ENCODE data around the gene ADGRL4. TPM values are rescaled to one million over a fixed set of nuclear protein-coding genes. Genes with fewer than 3 reads are reported as not detected.
"Not testable (repeated sequence)": the region's sequence is repeated elsewhere in the genome, so short reads cannot be mapped to it uniquely, and the experiment has no call there.

ADGRL4 gene
- polyA plus RNA-seq, 3 donors = 19.0 to 30.3 (median 22.9) TPM

GRCh38 chr1:78972723-78973122, 33.8 kb downstream of the ADGRL4 start:
- no peak for DNase-seq (ENCODE audit: extremely low read depth in 1 of 11, low read depth in 9 of 11, low spot score in 4 of 11)

- DNase-seq (ENCODE audit: extremely low read depth in 1 of 11, low read depth in 9 of 11, low spot score in 4 of 11) = not testable (repeated sequence)
These were observed 39.4 kb downstream of the ADGRL4 start for GRCh38 chr1:78967091-78967490.

DNA sequence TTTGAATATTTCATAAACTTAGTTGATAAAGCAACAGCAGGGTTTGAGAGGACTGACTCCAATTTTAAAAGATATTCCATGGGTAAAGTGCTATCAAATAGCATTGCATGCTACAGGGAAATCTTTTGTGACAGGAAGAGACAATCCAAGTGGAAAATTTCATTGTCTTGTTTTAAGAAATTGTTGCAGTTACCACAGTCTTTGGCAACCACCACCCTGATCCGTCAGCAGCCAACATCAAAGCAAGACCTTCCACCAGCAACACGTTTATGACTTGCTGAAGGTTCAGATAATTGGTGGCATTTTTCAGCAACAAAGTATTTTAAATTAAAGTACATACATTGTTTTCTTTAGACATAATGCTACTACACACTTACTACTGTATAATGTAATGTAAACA, 47.8 kb downstream of the ADGRL4 start:
- no peak for DNase-seq (ENCODE audit: extremely low read depth in 1 of 11, low read depth in 9 of 11, low spot score in 4 of 11)

GRCh38 chr1:78950826-78951225, 55.7 kb downstream of the ADGRL4 start:
- no peak for DNase-seq (ENCODE audit: extremely low read depth in 1 of 11, low read depth in 9 of 11, low spot score in 4 of 11)

- no peak for DNase-seq (ENCODE audit: extremely low read depth in 1 of 11, low read depth in 9 of 11, low spot score in 4 of 11)
These were observed 57.3 kb downstream of the ADGRL4 start for GRCh38 chr1:78949227-78949626.

DNA sequence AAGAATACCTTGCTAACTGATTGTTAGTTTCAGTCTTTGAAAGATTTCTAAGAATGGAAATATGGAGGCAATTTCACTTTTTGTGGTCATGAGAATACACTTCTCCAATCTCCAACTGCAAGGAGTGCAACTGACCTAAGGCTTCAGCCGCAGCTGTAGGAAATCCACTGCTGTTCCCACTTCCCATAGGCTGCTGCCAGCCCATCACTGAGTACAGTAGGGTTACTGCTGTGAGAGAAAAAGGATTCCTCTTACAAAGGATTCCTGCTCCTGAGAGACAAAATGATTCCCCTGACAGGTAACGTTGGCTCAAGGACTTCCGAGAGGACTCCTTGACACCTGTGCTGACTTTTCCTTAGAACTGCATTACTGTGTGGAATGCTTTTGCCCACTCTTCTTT, 87.4 kb downstream of the ADGRL4 start:
- no peak for DNase-seq (ENCODE audit: extremely low read depth in 1 of 11, low read depth in 9 of 11, low spot score in 4 of 11)

GRCh38 chr1:78918157-78918556, 88.4 kb downstream of the ADGRL4 start:
- DNase-seq (ENCODE audit: extremely low read depth in 1 of 11, low read depth in 9 of 11, low spot score in 4 of 11) = no peak

DNA sequence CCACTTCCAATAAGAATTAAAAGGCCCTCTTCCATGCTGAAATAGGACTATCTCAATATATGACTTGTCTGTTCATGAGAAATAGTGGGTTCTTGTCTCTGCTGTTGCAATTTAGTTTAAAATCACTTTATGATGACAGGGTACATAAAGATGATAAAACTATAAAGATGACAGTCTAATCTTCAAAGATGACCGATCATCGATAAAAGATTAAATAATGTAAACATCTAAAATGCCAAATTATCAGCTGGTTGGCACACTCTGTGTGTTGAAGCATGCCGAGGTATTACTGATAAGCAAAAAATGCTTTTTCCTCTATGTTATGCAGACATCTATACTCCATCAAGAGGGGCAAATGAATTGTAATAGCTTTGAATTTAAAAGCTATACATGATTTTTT, 89.5 kb downstream of the ADGRL4 start:
- DNase-seq (ENCODE audit: extremely low read depth in 1 of 11, low read depth in 9 of 11, low spot score in 4 of 11) = no peak

DNA sequence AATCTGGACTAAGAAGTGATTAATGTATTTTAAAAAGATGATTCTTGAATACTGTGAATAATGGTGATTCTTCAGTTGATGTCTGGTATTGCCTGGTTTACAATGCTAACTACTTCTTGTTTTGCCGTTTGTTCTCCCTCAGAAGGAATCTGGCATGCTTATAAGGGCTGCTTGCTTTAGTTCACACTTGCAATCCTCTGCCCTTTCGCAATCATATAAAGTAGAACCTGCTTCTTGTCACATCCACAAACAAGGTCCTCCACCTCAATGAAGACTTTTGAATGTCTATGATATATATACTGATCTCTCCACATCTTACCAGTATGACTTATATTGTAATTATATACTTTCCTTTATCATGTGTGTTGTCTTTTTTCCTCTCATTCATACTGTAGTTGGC, 92.6 kb downstream of the ADGRL4 start:
- DNase-seq (ENCODE audit: extremely low read depth in 1 of 11, low read depth in 9 of 11, low spot score in 4 of 11) = no peak

DNA sequence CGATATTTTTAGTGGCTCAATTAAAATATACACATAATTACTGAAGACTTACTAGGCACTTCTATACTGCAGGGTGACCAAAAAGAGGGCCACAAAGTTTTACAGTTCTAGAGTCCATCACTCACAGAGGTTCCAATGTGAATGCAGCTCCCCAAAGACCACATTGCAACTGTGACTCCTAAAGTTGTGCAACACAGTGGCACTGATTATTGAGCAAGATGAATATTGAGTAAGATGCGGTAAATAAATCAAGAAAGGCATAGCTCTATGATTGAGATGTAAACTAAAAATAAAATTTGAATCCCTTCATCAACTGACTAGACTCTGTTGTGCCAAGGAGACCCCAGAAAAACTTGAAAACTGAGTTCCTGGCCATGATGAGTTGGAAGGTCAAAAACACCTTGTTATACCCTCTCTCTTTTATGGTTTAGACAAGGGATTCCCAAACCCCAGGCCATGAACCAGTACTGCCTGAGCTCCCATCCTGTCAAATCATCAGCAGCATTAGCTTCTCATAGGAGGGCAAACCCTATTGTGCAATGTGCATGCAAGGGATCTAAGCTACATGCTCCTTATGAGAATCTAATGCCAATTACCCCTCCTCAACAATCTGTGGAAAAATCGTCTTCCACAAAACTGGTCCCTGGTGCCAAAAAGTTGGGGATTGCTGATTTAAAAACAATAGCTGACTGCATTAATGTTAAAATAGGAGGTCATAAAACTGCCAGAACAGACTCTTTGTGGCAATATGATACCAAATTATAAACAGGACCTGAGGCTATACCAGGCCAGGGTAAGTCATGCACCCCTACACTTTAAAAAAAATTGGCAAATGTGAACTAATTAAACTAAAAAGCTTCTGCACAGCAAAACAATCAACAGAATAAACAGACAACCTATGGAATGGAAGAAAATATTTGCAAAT, 94.3 kb downstream of the ADGRL4 start:
- no peak for DNase-seq (ENCODE audit: extremely low read depth in 1 of 11, low read depth in 9 of 11, low spot score in 4 of 11)

GRCh38 chr1:78902641-78903040, 103.9 kb downstream of the ADGRL4 start:
- DNase-seq (ENCODE audit: extremely low read depth in 1 of 11, low read depth in 9 of 11, low spot score in 4 of 11) = no peak

DNA sequence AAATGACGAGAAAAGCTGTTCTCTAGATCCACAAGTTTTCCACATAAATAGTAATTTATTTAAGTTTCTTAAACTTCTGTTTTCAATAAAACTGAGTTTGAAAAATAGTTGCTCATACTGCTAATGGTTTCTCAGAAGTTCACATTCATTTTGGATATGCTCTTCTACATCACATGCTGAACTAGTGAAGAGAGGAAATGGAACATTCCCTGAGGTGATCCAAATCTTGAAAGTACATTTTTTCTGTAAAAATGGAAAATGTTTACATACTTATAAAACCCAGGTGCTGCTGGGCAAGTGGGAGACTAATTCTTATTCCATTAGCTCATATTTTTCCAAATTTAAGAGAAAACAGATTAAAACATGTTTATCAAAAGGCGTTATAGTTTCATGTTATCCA, 111.7 kb downstream of the ADGRL4 start:
- no peak for DNase-seq (ENCODE audit: extremely low read depth in 1 of 11, low read depth in 9 of 11, low spot score in 4 of 11)

DNA sequence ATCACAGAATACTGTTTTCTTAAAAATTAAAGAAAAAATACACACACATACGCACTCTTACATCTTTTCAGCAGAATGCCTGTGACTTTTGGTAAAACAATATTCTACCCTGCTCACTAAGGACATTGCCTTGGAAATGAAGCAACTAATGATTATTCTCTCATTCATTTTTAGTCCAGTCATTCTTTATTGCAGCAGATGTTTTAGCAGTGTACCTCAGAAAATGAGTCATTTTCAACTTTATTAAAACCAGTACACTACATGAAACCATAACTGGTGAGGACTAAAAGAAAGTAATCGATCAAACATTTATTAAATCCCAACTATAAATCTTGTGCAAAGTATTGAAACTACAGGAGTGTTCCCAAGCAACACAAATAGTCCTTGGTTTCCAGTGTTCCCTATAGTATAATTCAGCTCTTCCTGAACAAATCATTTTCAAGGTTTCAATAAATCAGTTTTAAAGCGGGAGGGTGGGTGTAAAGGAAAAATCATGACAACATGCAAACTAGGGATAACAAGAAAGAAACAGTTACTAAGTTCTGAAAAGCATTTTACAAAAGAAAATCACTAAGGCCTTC, 114.2 kb downstream of the ADGRL4 start:
- DNase-seq (ENCODE audit: extremely low read depth in 1 of 11, low read depth in 9 of 11, low spot score in 4 of 11) = no peak

GRCh38 chr1:78887458-78887857, 119.1 kb downstream of the ADGRL4 start:
- no peak for DNase-seq (ENCODE audit: extremely low read depth in 1 of 11, low read depth in 9 of 11, low spot score in 4 of 11)

DNA sequence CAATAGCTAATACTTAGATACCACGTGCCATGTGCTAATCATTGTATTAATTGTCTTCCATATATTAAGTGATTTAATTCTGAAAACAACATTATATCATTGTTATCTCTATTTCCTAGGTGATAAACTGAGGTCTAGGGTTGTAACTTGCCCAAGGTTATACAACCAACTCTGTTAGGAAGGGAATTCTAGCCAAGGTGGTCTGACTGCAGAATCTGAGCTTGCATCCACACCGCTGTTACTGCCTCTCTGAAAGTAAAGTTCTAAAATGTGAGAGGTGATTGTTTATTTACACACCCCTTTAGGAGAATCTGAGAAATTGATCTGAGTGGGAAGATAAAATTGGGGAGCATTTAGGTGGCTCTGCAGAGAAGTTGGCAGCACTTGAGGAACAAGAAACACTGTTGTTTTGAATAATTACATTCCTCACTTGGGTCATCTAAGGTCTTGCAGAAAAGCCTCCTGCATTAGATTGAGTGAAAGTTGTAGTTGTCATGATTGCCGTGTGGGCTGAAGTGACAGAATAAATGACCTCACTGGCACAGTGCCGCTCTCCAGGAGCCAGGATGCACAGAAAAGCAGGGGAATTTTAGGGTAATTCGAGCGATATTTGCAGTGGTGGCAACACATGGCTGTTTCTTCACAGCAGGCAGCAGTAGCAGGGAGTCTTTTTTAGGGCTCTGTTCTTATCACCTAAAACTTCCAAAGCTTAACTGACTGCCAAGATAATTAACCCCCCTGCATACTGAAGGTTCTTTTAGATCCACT, 121.7 kb downstream of the ADGRL4 start:
- no peak for DNase-seq (ENCODE audit: extremely low read depth in 1 of 11, low read depth in 9 of 11, low spot score in 4 of 11)

DNA sequence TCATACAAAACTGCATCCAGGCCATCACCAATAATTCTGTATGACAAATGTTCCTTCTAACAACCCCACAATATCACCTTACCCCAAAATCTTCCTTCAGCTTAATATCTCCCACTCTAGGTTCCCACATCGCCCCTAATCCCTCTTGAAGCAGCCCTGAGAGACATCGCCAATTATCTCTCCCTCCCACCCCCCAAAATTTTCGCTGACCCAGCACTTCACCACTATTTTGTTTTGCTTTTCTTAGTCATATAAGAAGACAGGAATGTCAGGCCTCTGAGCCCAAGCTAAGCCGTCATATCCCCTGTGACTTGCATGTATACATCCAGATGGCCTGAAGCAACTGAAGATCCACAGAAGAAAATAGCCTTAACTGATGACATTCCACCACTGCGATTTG, 126.3 kb downstream of the ADGRL4 start:
- no peak for DNase-seq (ENCODE audit: extremely low read depth in 1 of 11, low read depth in 9 of 11, low spot score in 4 of 11)

DNA sequence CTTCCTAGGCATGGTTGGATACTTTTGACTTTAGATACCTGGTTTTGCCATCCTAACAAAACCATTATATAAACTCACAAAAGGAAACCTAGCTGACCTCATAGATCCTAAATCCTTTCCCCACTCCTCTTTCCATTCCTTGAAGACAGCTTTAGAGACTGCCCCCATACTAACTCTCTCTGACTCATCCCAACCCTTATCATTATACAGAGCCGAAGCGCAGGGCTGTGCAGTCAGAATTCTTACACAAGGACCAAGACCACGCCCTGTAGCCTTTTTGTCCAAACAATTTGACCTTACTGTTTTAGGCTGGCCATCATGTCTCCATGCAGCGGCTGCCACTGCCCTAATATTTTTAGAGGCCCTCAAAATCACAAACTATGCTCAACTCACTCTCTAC, 130.5 kb downstream of the ADGRL4 start:
- DNase-seq (ENCODE audit: extremely low read depth in 1 of 11, low read depth in 9 of 11, low spot score in 4 of 11) = not testable (repeated sequence)

DNA sequence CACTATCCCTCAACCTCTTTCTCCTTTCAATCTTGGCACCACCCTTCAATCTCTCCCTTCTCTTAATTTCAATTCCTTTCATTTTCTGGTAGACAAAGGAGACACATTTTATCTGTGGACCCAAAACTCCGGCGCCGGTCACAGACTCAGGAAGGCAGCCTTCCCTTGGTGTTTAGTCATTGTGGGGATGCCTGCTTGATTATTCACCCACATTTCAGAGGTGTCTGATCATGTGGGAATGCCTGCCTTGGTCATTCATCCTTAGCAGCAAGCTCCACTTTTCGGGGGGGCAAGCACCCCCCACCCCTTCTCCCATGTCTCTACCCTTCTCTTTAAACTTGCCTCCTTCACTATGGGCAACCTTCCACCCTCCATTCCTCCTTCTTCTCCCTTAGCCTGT, 133.7 kb downstream of the ADGRL4 start:
- not testable (repeated sequence) for DNase-seq (ENCODE audit: extremely low read depth in 1 of 11, low read depth in 9 of 11, low spot score in 4 of 11)

GRCh38 chr1:78871249-78871648, 135.3 kb downstream of the ADGRL4 start:
- no peak for DNase-seq (ENCODE audit: extremely low read depth in 1 of 11, low read depth in 9 of 11, low spot score in 4 of 11)

- no peak for DNase-seq (ENCODE audit: extremely low read depth in 1 of 11, low read depth in 9 of 11, low spot score in 4 of 11)
These were observed 137.4 kb downstream of the ADGRL4 start for GRCh38 chr1:78869136-78869535.
